Measurements from ENCODE around the gene KRT6A. TPM values are rescaled to one million over a fixed set of nuclear protein-coding genes. Genes with fewer than 3 reads are reported as not detected.

KRT6A gene
- total and polyA plus RNA-seq, 5 donors from 2014 or later = not detected

GRCh38 chr12:52523824-52524223 is 30.8 kb upstream of the KRT6A start:
- Mint-ChIP-seq H3K4me1 (no peaks in the 10 kb centered on the region), H3K27me3 (no peaks in the 10 kb centered on the region), H3K9me3 (no peaks in the 10 kb centered on the region), H3K27ac (no peak overlapping the region), H3K4me3 (no peak overlapping the region), H3K36me3 (no peaks in the 10 kb centered on the region)
- Histone ChIP-seq H3K4me1 (ENCODE audit: control insufficient read depth, insufficient read depth, low read length, poor library complexity, severe bottlenecking) (no peaks in the 10 kb centered on the region), H3K9me3 (ENCODE audit: control insufficient read depth in 2 of 2, low read length in 2 of 2) (no peaks in the 10 kb centered on the region), H3K36me3 (ENCODE audit: control insufficient read depth, insufficient read depth, low read length) (no peaks in the 10 kb centered on the region), H3K27ac (ENCODE audit: insufficient read depth, low read length, poor library complexity, severe bottlenecking) (no peak overlapping the region), H3K27me3 (ENCODE audit: control insufficient read depth, insufficient read depth, low read length) (no peaks in the 10 kb centered on the region), H3K4me3 (ENCODE audit: low read depth, low read length) (no peak overlapping the region)
- DNase-seq (no peak), ATAC-seq (ENCODE audit: low read depth in 2 of 2) (no peak)

- no peak for DNase-seq
- H3K4me3 ChIP-seq (ENCODE audit: low read depth, low read length) = no peak overlapping the region
- H3K4me3 Mint-ChIP-seq = no peak overlapping the region
- no peaks in the 10 kb centered on the region for H3K36me3 ChIP-seq (ENCODE audit: control insufficient read depth, insufficient read depth, low read length)
- H3K27me3 ChIP-seq (ENCODE audit: control insufficient read depth, insufficient read depth, low read length) = no peaks in the 10 kb centered on the region
- H3K9me3 ChIP-seq (ENCODE audit: control insufficient read depth in 2 of 2, low read length in 2 of 2) = no peaks in the 10 kb centered on the region
- no peak overlapping the region for H3K27ac ChIP-seq (ENCODE audit: insufficient read depth, low read length, poor library complexity, severe bottlenecking)
- H3K4me1 ChIP-seq (ENCODE audit: control insufficient read depth, insufficient read depth, low read length, poor library complexity, severe bottlenecking) = no peaks in the 10 kb centered on the region
- no peak overlapping the region for H3K27ac Mint-ChIP-seq
- H3K27me3 Mint-ChIP-seq = no peaks in the 10 kb centered on the region
- no peaks in the 10 kb centered on the region for H3K36me3 Mint-ChIP-seq
- H3K4me1 Mint-ChIP-seq = no peaks in the 10 kb centered on the region
- H3K9me3 Mint-ChIP-seq = no peaks in the 10 kb centered on the region
- ATAC-seq (ENCODE audit: low read depth in 2 of 2) = no peak
These were observed 29.4 kb upstream of the KRT6A start for GRCh38 chr12:52522346-52523011.

GRCh38 chr12:52521568-52522266 is 28.7 kb upstream of the KRT6A start:
- no peaks in the 10 kb centered on the region for H3K27me3 ChIP-seq (ENCODE audit: control insufficient read depth, insufficient read depth, low read length)
- H3K27ac ChIP-seq (ENCODE audit: insufficient read depth, low read length, poor library complexity, severe bottlenecking) = no peak overlapping the region
- DNase-seq = no peak
- no peaks in the 10 kb centered on the region for H3K36me3 ChIP-seq (ENCODE audit: control insufficient read depth, insufficient read depth, low read length)
- no peak overlapping the region for H3K4me3 ChIP-seq (ENCODE audit: low read depth, low read length)
- no peak for ATAC-seq (ENCODE audit: low read depth in 2 of 2)
- no peak overlapping the region for H3K4me3 Mint-ChIP-seq
- no peaks in the 10 kb centered on the region for H3K4me1 ChIP-seq (ENCODE audit: control insufficient read depth, insufficient read depth, low read length, poor library complexity, severe bottlenecking)
- H3K27me3 Mint-ChIP-seq = no peaks in the 10 kb centered on the region
- H3K9me3 ChIP-seq (ENCODE audit: control insufficient read depth in 2 of 2, low read length in 2 of 2) = no peaks in the 10 kb centered on the region
- no peaks in the 10 kb centered on the region for H3K9me3 Mint-ChIP-seq
- H3K36me3 Mint-ChIP-seq = no peaks in the 10 kb centered on the region
- no peak overlapping the region for H3K27ac Mint-ChIP-seq
- no peaks in the 10 kb centered on the region for H3K4me1 Mint-ChIP-seq

- no peak overlapping the region for H3K4me3 ChIP-seq (ENCODE audit: low read depth, low read length)
- no peaks in the 10 kb centered on the region for H3K4me1 ChIP-seq (ENCODE audit: control insufficient read depth, insufficient read depth, low read length, poor library complexity, severe bottlenecking)
- Mint-ChIP-seq H3K27ac (no peak overlapping the region), H3K36me3 (no peaks in the 10 kb centered on the region), H3K27me3 (no peaks in the 10 kb centered on the region), H3K4me1 (no peaks in the 10 kb centered on the region), H3K4me3 (peak overlapping the region in 1 of 4 donors; percentile 62), H3K9me3 (no peaks in the 10 kb centered on the region)
- ATAC-seq (ENCODE audit: low read depth in 2 of 2) (no peak), DNase-seq (no peak)
- H3K27me3 ChIP-seq (ENCODE audit: control insufficient read depth, insufficient read depth, low read length) = no peaks in the 10 kb centered on the region
- no peak overlapping the region for H3K27ac ChIP-seq (ENCODE audit: insufficient read depth, low read length, poor library complexity, severe bottlenecking)
- H3K36me3 ChIP-seq (ENCODE audit: control insufficient read depth, insufficient read depth, low read length) = no peaks in the 10 kb centered on the region
- no peaks in the 10 kb centered on the region for H3K9me3 ChIP-seq (ENCODE audit: control insufficient read depth in 2 of 2, low read length in 2 of 2)
These were observed 28.1 kb upstream of the KRT6A start for GRCh38 chr12:52521175-52521567.

DNA sequence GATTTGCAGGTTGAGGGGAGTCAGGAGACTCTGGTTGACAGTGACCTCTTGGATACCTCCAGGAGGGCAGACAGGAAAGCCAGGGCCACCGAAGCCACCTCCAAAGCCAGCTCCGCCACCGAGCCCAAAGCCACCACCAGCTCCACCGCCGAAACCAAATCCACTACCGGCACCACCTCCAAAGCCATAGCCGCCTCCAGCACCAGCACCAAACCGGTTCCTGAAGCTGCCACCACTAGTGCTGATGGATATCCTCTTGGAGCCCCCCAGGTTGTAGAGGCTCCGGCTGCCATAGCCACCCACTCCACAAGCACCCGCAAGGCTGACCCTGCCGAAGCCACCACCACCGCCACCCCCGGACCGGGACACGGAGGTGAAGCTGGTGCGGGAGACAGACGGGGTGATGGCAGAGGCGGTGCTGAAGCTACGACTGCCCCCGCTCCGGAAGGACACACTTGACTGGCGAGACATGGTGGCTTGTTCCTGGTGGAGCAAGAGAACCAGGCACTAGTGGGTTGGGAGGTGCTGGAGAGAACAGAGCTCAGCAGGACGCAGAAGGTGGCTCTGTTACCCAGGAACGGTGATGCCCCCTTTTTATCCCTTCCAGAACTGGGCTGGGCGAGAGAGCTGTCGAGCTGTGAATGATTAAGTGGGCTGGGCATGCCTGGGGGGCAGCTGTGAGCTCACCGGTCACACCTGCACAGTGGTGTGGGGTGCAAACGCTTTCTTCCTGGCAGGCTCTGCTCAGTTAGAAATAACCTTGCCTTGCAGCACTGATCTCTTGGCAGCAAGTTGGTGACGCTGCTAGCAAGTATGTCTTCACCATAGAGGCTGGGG is 27.0 kb upstream of the KRT6A start, which contains the start of gene KRT5:
Gene KRT5, minus strand, starts transcription at position 569 of the 837 bp plus-strand sequence. Its CDS starts 98 bp downstream, at position 471.
- ATAC-seq (ENCODE audit: low read depth in 2 of 2) (no peak), DNase-seq (no peak)
- no peak within 1 kb of the TSS for H3K27ac ChIP-seq (ENCODE audit: insufficient read depth, low read length, poor library complexity, severe bottlenecking)
- no peaks in the 10 kb centered on the region for H3K27me3 ChIP-seq (ENCODE audit: control insufficient read depth, insufficient read depth, low read length)
- no peaks in the 10 kb centered on the region for H3K4me1 ChIP-seq (ENCODE audit: control insufficient read depth, insufficient read depth, low read length, poor library complexity, severe bottlenecking)
- no peaks in the 10 kb centered on the region for H3K4me1 Mint-ChIP-seq
- H3K4me3 ChIP-seq (ENCODE audit: low read depth, low read length) = no peak within 1 kb of the TSS
- H3K4me3 Mint-ChIP-seq = peak within 1 kb of the TSS in 1 of 4 donors; percentile 62
- H3K9me3 ChIP-seq (ENCODE audit: control insufficient read depth in 2 of 2, low read length in 2 of 2) = no peaks in the 10 kb centered on the region
- H3K36me3 Mint-ChIP-seq = no peaks in the 10 kb centered on the region
- H3K27ac Mint-ChIP-seq = no peak within 1 kb of the TSS
- no peaks in the 10 kb centered on the region for H3K9me3 Mint-ChIP-seq
- no peaks in the 10 kb centered on the region for H3K27me3 Mint-ChIP-seq
- H3K36me3 ChIP-seq (ENCODE audit: control insufficient read depth, insufficient read depth, low read length) = no peaks in the 10 kb centered on the region

DNA sequence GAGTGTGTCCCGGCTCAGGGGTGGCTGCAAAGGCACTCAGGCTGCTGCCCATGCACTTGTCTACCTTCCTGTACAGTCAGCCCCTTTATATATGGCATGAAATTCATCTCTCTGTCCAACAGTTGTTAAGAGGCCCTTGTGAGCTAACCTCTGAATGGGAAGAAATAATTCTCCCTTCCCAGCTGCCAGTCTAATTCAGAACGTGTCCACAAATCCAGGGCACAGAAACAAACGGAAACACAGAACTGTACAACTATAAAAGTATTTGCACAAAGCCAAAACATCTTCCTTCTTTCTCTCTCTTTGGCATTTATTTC is 26.3 kb upstream of the KRT6A start:
- H3K27me3 ChIP-seq (ENCODE audit: control insufficient read depth, insufficient read depth, low read length) = no peaks in the 10 kb centered on the region
- H3K27me3 Mint-ChIP-seq = no peaks in the 10 kb centered on the region
- no peak overlapping the region for H3K27ac ChIP-seq (ENCODE audit: insufficient read depth, low read length, poor library complexity, severe bottlenecking)
- H3K27ac Mint-ChIP-seq = no peak overlapping the region
- DNase-seq (no peak), ATAC-seq (ENCODE audit: low read depth in 2 of 2) (no peak)
- H3K36me3 ChIP-seq (ENCODE audit: control insufficient read depth, insufficient read depth, low read length) = no peaks in the 10 kb centered on the region
- no peaks in the 10 kb centered on the region for H3K4me1 Mint-ChIP-seq
- H3K4me3 ChIP-seq (ENCODE audit: low read depth, low read length) = no peak overlapping the region
- H3K9me3 ChIP-seq (ENCODE audit: control insufficient read depth in 2 of 2, low read length in 2 of 2) = no peaks in the 10 kb centered on the region
- H3K4me3 Mint-ChIP-seq = no peak overlapping the region
- H3K9me3 Mint-ChIP-seq = no peaks in the 10 kb centered on the region
- H3K36me3 Mint-ChIP-seq = no peaks in the 10 kb centered on the region
- no peaks in the 10 kb centered on the region for H3K4me1 ChIP-seq (ENCODE audit: control insufficient read depth, insufficient read depth, low read length, poor library complexity, severe bottlenecking)

DNA sequence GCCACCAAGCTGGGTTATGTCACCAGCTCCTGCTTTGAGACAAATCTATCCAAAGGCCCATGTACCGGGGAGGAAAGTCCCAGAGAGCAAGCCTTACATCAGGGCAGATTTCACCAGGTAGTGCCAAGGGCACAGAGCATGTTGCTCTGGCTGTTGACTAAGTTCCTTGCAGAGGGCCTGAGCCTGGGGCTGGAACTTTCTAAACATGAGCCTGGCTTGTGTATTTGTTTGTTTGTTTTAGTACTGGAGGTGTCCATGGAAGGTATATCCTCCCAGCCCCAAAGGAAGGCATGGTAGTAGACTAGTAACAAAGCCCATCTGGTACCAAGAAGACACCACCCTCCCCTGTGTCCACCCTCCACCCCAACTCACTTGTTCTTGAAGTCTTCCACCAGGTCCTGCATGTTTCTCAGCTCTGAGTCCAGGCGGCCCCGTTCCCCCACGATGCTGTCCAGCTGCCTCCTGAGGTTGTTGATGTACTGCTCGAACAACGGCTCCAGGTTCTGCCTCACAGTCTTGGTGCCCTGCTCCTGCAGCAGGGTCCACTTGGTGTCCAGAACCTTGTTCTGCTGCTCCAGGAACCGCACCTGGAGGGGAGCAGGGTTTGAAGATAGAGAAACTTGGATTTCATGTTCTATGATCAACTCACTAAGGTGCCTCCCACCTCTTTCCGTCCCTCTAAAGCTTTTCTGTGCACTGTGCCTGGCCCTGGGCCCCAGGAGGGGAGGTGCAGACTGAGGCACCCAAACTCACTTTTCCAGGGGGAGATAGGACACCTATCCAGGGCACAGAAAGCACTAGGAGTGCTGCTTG is 25.7 kb upstream of the KRT6A start:
- Histone ChIP-seq H3K4me1 (ENCODE audit: control insufficient read depth, insufficient read depth, low read length, poor library complexity, severe bottlenecking) (no peaks in the 10 kb centered on the region), H3K36me3 (ENCODE audit: control insufficient read depth, insufficient read depth, low read length) (no peaks in the 10 kb centered on the region), H3K27ac (ENCODE audit: insufficient read depth, low read length, poor library complexity, severe bottlenecking) (no peak overlapping the region), H3K9me3 (ENCODE audit: control insufficient read depth in 2 of 2, low read length in 2 of 2) (no peaks in the 10 kb centered on the region), H3K4me3 (ENCODE audit: low read depth, low read length) (no peak overlapping the region), H3K27me3 (ENCODE audit: control insufficient read depth, insufficient read depth, low read length) (no peaks in the 10 kb centered on the region)
- Mint-ChIP-seq H3K4me3 (no peak overlapping the region), H3K27ac (no peak overlapping the region), H3K36me3 (no peaks in the 10 kb centered on the region), H3K4me1 (no peaks in the 10 kb centered on the region), H3K27me3 (no peaks in the 10 kb centered on the region), H3K9me3 (no peaks in the 10 kb centered on the region)
- ATAC-seq (ENCODE audit: low read depth in 2 of 2) = no peak
- DNase-seq = no peak

All from CD4-positive, CD25-positive, alpha-beta regulatory T cell (primary cell).